K562 (cell line): ENCODE results near the gene YARS1. TPM values are rescaled to one million over a fixed set of nuclear protein-coding genes. Genes with fewer than 3 reads are reported as not detected.
A peak's percentile ranks its signal among the peaks of the same experiment; 100 is the strongest.

Experiments used
- CHD4 ChIP-seq: fragments of 200-600 bp; sonication (generic); IDR thresholded peaks from 3 replicates; pipeline ENCODE4 v1.6.1; 2012; ENCODE audit warnings: low read depth, mild to moderate bottlenecking, mixed read lengths, low read length, inconsistent platforms; ENCODE audit not compliant: insufficient read depth, insufficient replicate concordance, poor library complexity, severe bottlenecking
- LCOR ChIP-seq: sonication (generic); formaldehyde crosslinking; IDR thresholded peaks from 2 replicates; pipeline ENCODE4 v1.8.0; 2022; ENCODE audit warnings: mild to moderate bottlenecking, missing genetic modification reagents
- NONO ChIP-seq, 2 experiments: fragments of 200-400 bp in 1 of 2; fragments of 450-650 bp in 1 of 2; formaldehyde crosslinking in 1 of 2; IDR thresholded peaks; 2 replicates each; pipeline ENCODE4 v1.6.1; 2017; ENCODE audit warnings: low read depth in 2 of 2, mild to moderate bottlenecking in 2 of 2, moderate library complexity in 2 of 2, low read length in 1 of 2
- POLR2AphosphoS5 ChIP-seq: IDR thresholded peaks from 2 replicates; pipeline ENCODE4 v1.6.1; 2011; ENCODE audit warnings: mild to moderate bottlenecking, low read depth, low read length, moderate library complexity; ENCODE audit not compliant: control insufficient read depth, insufficient read depth
- RBBP5 ChIP-seq: fragments of 200-600 bp; sonication (generic); IDR thresholded peaks from 2 replicates; pipeline ENCODE4 v1.6.1; 2012; ENCODE audit warnings: borderline replicate concordance, mild to moderate bottlenecking, low read length, control low read depth, inconsistent platforms; ENCODE audit not compliant: insufficient read depth, poor library complexity, severe bottlenecking
- polyA plus RNA-seq, 8 experiments: library from polyadenylated mRNA; depleted of rRNA in 4 of 8; stranded (reverse) in 5 of 8; unstranded in 3 of 8; fragments of >200 nt; fragmentation: Nextera tagmentation in 2 of 8; fragmentation: Illumina TruSeq in 1 of 8; extraction: Ambion mirVana in 2 of 8; extraction: Trizol in 1 of 8; gene quantifications; 2 replicates each; pipeline versions ENCODE4 v1.2.1 to v1.2.3, GENCODE V29; 2011 to 2014; ENCODE audit warnings: inconsistent platforms in 1 of 8, missing spikeins in 1 of 8
- total RNA-seq, 7 experiments: library from RNA; depleted of rRNA in 6 of 7; stranded (reverse); fragments of >200 nt in 6 of 7; fragmentation: Illumina TruSeq in 2 of 7; extraction: Trizol in 2 of 7; gene quantifications; 2 replicates each; pipeline versions ENCODE4 v1.2.1 to v1.2.3, GENCODE V29; 2011 to 2021; ENCODE audit warnings: low replicate concordance in 1 of 7
- TF ChIP-seq, protein P1 (sequence below): fragments of 450-650 bp; formaldehyde crosslinking; IDR thresholded peaks from 2 replicates; pipeline ENCODE4 v1.4.0; 2020; ENCODE audit warnings: mild to moderate bottlenecking, mixed read lengths

YARS1 gene
- total and polyA plus RNA-seq, 9 of the 15 experiments (the other 6 are each of a cell fraction or from before 2014, with no cell fraction given): 66.2 to 336 (median 201) TPM

DNA sequence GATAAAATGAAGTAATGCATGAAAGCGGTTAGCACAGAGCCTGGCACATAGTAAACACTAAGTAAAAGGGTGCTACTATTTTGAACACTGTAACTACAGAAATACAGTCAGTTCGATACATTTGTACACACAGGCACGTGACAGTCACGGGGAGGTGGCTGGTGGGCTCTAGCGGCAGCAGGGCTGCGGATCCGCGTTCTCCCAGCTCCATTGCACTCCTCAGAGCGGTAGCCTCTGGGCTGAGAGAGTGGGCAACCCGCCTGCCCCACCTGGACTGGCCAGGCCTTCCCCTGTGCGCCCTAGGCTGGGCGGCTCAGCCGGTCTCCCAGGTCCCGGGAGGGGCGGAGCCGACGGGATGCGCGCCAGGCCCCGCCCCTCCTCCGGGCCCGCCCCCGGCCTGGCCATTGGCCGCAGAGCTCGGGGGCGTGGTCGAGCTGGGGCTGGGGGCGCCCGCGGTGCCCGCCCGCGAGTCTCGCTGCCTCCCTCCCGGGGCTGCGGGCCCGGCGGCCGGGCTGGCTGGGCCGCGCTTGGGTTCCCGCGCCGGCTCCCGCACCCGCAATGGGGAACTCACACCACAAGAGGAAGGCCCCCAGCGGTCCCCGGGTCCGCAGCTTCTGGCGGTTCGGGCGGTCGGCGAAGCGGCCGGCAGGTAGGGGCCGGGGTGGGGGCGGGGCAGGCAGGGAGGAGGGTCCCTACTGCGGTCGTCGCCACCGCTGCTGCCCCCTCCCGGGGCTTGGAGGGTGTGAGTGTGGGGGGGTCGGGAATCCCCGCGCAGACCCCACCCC is 63.4 kb downstream of the YARS1 start (continued):
- TF ChIP-seq LCOR (CRISPR knock-in tag): no peak
- peak; percentile 43 for TF ChIP-seq RBBP5
- no peak for TF ChIP-seq CHD4
- peak in 1 of 2 experiments; percentile 94; a peak in 2 of 4 replicates for TF ChIP-seq NONO (IDR thresholded peaks at IDR 0.05; ENCODE audit: low read depth in 2 of 2, low read length in 1 of 2)
- TF ChIP-seq POLR2AphosphoS5: peak; percentile 31; the same call in 1 of the 2 replicates
- TF ChIP-seq, protein P1, sequence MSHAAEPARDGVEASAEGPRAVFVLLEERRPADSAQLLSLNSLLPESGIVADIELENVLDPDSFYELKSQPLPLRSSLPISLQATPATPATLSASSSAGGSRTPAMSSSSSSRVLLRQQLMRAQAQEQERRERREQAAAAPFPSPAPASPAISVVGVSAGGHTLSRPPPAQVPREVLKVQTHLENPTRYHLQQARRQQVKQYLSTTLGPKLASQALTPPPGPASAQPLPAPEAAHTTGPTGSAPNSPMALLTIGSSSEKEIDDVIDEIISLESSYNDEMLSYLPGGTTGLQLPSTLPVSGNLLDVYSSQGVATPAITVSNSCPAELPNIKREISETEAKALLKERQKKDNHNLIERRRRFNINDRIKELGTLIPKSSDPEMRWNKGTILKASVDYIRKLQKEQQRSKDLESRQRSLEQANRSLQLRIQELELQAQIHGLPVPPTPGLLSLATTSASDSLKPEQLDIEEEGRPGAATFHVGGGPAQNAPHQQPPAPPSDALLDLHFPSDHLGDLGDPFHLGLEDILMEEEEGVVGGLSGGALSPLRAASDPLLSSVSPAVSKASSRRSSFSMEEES: peak; percentile 62
- TF ChIP-seq, all 486 proteins: peak for 51
